OCI-LY3 (cell line): ENCODE data around the gene ZNF488.

ENCODE experiments used
- EZH2phosphoT487 ChIP-seq: fragments of 200-600 bp; shearing (Covaris generic); IDR thresholded peaks from 2 replicates; pipeline ENCODE4 v1.6.1; 2018; ENCODE audit warnings: antibody characterized with exemption, mixed run types, low read depth
- TF ChIP-seq, protein P1 (sequence below): fragments of 200-600, 300-600 bp; sonication (generic); IDR thresholded peaks from 2 replicates; pipeline ENCODE4 v1.5.1; 2014; ENCODE audit warnings: antibody characterized with exemption, low read length, low read depth

GRCh38 chr10:47367646-47368045 is 16.4 kb downstream of the ZNF488 start:
- TF ChIP-seq, protein P1, sequence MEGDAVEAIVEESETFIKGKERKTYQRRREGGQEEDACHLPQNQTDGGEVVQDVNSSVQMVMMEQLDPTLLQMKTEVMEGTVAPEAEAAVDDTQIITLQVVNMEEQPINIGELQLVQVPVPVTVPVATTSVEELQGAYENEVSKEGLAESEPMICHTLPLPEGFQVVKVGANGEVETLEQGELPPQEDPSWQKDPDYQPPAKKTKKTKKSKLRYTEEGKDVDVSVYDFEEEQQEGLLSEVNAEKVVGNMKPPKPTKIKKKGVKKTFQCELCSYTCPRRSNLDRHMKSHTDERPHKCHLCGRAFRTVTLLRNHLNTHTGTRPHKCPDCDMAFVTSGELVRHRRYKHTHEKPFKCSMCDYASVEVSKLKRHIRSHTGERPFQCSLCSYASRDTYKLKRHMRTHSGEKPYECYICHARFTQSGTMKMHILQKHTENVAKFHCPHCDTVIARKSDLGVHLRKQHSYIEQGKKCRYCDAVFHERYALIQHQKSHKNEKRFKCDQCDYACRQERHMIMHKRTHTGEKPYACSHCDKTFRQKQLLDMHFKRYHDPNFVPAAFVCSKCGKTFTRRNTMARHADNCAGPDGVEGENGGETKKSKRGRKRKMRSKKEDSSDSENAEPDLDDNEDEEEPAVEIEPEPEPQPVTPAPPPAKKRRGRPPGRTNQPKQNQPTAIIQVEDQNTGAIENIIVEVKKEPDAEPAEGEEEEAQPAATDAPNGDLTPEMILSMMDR, result no peak
- TF ChIP-seq EZH2phosphoT487, result no peak
